Naive thymus-derived CD4-positive, alpha-beta T cell (primary cell): ENCODE data around the gene MKNK1. TPM values are rescaled to one million over a fixed set of nuclear protein-coding genes. Genes with fewer than 3 reads are reported as not detected.

Experiments used
- ATAC-seq: fragments of 150-1000 bp; cut with Tn5 transposase; 2 replicates; pipeline ENCODE4 v1.10.0; 2021; ENCODE audit warnings: mild to moderate bottlenecking, moderate library complexity
- CTCF ChIA-PET: fragments of 350-600 bp; sonication (Branson Sonifier 250); formaldehyde crosslinking; loops from one replicate; lab custom pipeline; 2021; ENCODE audit warnings: antibody characterized with exemption; lab: Charles Lee
- POLR2A ChIA-PET: fragments of 350-600 bp; sonication (Branson Sonifier 250); formaldehyde crosslinking; loops from one replicate; lab custom pipeline; 2021; ENCODE audit warnings: antibody characterized with exemption, inconsistent platforms; lab: Charles Lee
- DNase-seq, 9 donors: peaks; one replicate each; pipeline versions ENCODE4 v3.0.0 to v3.0.0-alpha.2; 2020 to 2022; ENCODE audit warnings: mixed read lengths in 1 of 9
- H3K27ac ChIP-seq: one replicate; pipeline ENCODE4 v1.7.0; 2013; ENCODE audit warnings: mild to moderate bottlenecking, low read depth, low read length, moderate library complexity
- H3K27me3 ChIP-seq, 2 donors: one replicate each; pipeline ENCODE4 v1.7.0; 2013; ENCODE audit warnings: low read length in 2 of 2, mild to moderate bottlenecking in 2 of 2, moderate library complexity in 2 of 2; ENCODE audit not compliant: control insufficient read depth in 2 of 2, insufficient read depth in 2 of 2
- H3K36me3 ChIP-seq, 3 experiments: 1 replicate in 2 of 3; 2 replicates in 1 of 3; pipeline ENCODE4 v1.7.0; 2013; ENCODE audit warnings: low read length in 3 of 3, mild to moderate bottlenecking in 3 of 3, moderate library complexity in 1 of 3; ENCODE audit not compliant: insufficient read depth in 3 of 3, control insufficient read depth in 2 of 3
- H3K4me1 ChIP-seq, 2 donors: one replicate each; pipeline ENCODE4 v1.7.0; 2013; ENCODE audit warnings: low read length in 2 of 2, mild to moderate bottlenecking in 2 of 2, moderate library complexity in 1 of 2; ENCODE audit not compliant: control insufficient read depth in 2 of 2, insufficient read depth in 2 of 2
- H3K4me3 ChIP-seq: 2 replicates; pipeline ENCODE4 v1.7.0; 2013; ENCODE audit warnings: mild to moderate bottlenecking, low read length
- H3K9me3 ChIP-seq, 3 experiments: 1 replicate in 2 of 3; 2 replicates in 1 of 3; pipeline ENCODE4 v1.7.0; 2013; ENCODE audit warnings: low read length in 3 of 3; ENCODE audit not compliant: control insufficient read depth in 2 of 3
- H3K27ac Mint-ChIP-seq, 9 donors: one replicate each; pipeline ENCODE4 v1.8.0; 2020 to 2022; ENCODE audit warnings: mixed read lengths in 9 of 9, mild to moderate bottlenecking in 8 of 9, moderate library complexity in 5 of 9, inconsistent platforms in 2 of 9
- H3K27me3 Mint-ChIP-seq, 5 donors: one replicate each; pipeline ENCODE4 v1.8.0; 2021 to 2022; ENCODE audit warnings: mixed read lengths in 5 of 5, mild to moderate bottlenecking in 1 of 5
- H3K36me3 Mint-ChIP-seq, 5 donors: one replicate each; pipeline ENCODE4 v1.8.0; 2020 to 2022; ENCODE audit warnings: mixed read lengths in 5 of 5, mild to moderate bottlenecking in 3 of 5, inconsistent platforms in 1 of 5
- H3K4me1 Mint-ChIP-seq, 7 donors: one replicate each; pipeline ENCODE4 v1.8.0; 2020 to 2022; ENCODE audit warnings: mixed read lengths in 7 of 7, mild to moderate bottlenecking in 3 of 7, inconsistent platforms in 1 of 7
- H3K4me3 Mint-ChIP-seq, 10 donors: one replicate each; pipeline ENCODE4 v1.8.0; 2020 to 2022; ENCODE audit warnings: mild to moderate bottlenecking in 10 of 10, mixed read lengths in 10 of 10, moderate library complexity in 6 of 10, inconsistent platforms in 2 of 10
- H3K9me3 Mint-ChIP-seq, 11 donors: one replicate each; pipeline ENCODE4 v1.8.0; 2020 to 2022; ENCODE audit warnings: mixed read lengths in 11 of 11, mild to moderate bottlenecking in 4 of 11, inconsistent platforms in 1 of 11, moderate library complexity in 1 of 11
- intact Hi-C, 2 donors: fragments of 100-400 bp; cut with micrococcal nuclease; formaldehyde crosslinking; loops; one replicate each; pipeline ENCODE4 v1.15.1; 2023
- polyA plus RNA-seq, 2 donors: library from polyadenylated mRNA; unstranded; fragments of 300-500 nt; fragmentation: Illumina TruSeq; gene quantifications; one replicate each; pipeline ENCODE4 v1.2.3, GENCODE V29; 2021
- total RNA-seq, 6 experiments: library from RNA in 5 of 6; stranded (reverse) in 5 of 6; gene quantifications; 1 replicate in 5 of 6; 2 replicates in 1 of 6; pipeline ENCODE4 v1.2.3 and lab custom pipeline; 2021 to 2026

MKNK1 gene
- total and polyA plus RNA-seq, 7 experiments from 2014 or later = 21.9 to 80.1 (median 53.3) TPM

DNA sequence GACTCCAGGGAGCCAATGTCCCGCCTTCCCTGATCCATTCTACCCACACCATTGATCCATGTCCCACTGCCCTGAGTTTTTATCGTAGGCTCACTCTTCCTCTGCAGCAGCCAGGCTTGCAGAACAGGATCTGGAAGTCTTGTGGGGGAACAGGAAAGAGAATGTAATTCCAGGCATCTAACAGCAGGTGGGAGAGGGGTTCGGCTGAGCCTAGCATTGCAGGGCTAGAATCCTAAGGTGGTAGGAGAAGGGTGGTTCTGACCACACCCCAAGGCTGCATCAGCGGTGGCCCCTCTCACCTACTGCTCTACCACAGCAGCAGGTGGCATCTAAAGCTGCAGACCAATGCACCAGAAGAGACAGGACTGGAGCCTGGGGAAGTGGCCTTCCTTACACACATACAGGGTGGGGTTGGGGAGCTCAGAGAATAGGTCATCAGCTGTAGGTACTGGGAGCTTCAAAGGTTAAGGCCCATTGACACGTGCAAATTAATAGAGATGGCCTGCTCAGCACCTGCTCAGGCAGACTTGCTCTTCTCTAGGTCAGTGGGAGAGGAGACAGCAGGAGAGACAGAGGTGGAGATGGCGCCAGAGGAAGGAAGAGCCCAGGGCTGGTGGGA lies 73.2 kb downstream of the MKNK1 start:
- no peaks in the 10 kb centered on the region for H3K27me3 ChIP-seq
- Mint-ChIP-seq H3K27me3 (peaks cover 22 to 35% (median 25%) of the 10 kb centered on the region in 5 donors), H3K4me3 (peak overlapping the region in 2 of 10 donors; percentile 36 to 52), H3K4me1 (peaks cover 4 to 23% (median 6%) of the 10 kb centered on the region in 7 donors), H3K36me3 (peaks cover 0 to 2% (median 0%) of the 10 kb centered on the region in 5 donors), H3K27ac (peak overlapping the region in 1 of 9 donors; percentile 79), H3K9me3 (peaks cover 0 to 1% (median 0%) of the 10 kb centered on the region in 11 donors)
- peaks cover 4 to 9% of the 10 kb centered on the region in 2 donors for H3K4me1 ChIP-seq
- ChIA-PET POLR2A (interaction anchor here (0.6 kb wide), 1 partner anchor 192 kb away, joined by 3 read pairs; no protein-coding TSS in a partner anchor), CTCF (interaction anchor here (1.8 kb wide), 1 partner anchor 194 kb away, joined by 5 read pairs; no protein-coding TSS in a partner anchor)
- ATAC-seq (no peak), DNase-seq (no peak)
- H3K4me3 ChIP-seq = no peak overlapping the region
- no peaks in the 10 kb centered on the region for H3K36me3 ChIP-seq
- H3K27ac ChIP-seq = no peak overlapping the region
- H3K9me3 ChIP-seq = no peaks in the 10 kb centered on the region
- intact Hi-C loops = loop anchor here (5.0 kb wide), 2 partner anchors 71 to 136 kb away; partner anchors contain the start of genes ATPAF1 (in 1 of the 2) and MKNK1 (in 1 of the 2)

DNA sequence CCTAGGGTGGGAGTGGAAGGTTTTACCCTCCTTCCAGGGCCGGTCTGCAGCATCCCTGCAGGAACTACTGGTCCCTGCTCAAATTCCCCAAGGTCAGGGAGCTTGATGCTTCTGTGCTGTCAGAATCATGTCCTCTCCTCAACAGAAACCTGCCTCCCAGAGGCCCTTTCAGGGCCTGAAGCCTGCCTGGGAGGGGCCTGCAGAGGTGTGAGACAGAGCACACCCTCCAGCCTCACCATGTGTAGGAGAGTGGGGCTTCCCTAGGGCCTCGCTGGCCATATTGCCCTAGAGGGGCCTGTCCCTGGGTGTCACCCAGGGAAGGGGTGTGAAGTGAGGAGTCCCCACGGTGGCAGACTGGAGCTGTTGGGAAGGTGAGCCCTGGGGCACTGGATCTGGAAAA lies 73.8 kb downstream of the MKNK1 start:
- no peak overlapping the region for H3K27ac ChIP-seq
- H3K4me3 ChIP-seq = no peak overlapping the region
- POLR2A ChIA-PET = no interaction called here
- DNase-seq (no peak), ATAC-seq (no peak)
- Mint-ChIP-seq H3K9me3 (peaks cover 0 to 1% (median 0%) of the 10 kb centered on the region in 11 donors), H3K27ac (no peak overlapping the region), H3K4me1 (peaks cover 4 to 23% (median 8%) of the 10 kb centered on the region in 7 donors), H3K4me3 (peak overlapping the region in 1 of 10 donors; percentile 23), H3K36me3 (peaks cover 0 to 2% (median 0%) of the 10 kb centered on the region in 5 donors), H3K27me3 (peaks cover 27 to 34% (median 28%) of the 10 kb centered on the region in 5 donors)
- intact Hi-C loops = loop anchor here (5.0 kb wide), 2 partner anchors 72 to 137 kb away; partner anchors contain the start of genes ATPAF1 (in 1 of the 2) and MKNK1 (in 1 of the 2)
- H3K9me3 ChIP-seq = no peaks in the 10 kb centered on the region
- H3K27me3 ChIP-seq = no peaks in the 10 kb centered on the region
- CTCF ChIA-PET = interaction anchor here (1.8 to 2.1 kb wide), 2 partner anchors 83 to 194 kb away, joined by 5 to 12 read pairs; no protein-coding TSS in a partner anchor
- peaks cover 4 to 9% of the 10 kb centered on the region in 2 donors for H3K4me1 ChIP-seq
- no peaks in the 10 kb centered on the region for H3K36me3 ChIP-seq

DNA sequence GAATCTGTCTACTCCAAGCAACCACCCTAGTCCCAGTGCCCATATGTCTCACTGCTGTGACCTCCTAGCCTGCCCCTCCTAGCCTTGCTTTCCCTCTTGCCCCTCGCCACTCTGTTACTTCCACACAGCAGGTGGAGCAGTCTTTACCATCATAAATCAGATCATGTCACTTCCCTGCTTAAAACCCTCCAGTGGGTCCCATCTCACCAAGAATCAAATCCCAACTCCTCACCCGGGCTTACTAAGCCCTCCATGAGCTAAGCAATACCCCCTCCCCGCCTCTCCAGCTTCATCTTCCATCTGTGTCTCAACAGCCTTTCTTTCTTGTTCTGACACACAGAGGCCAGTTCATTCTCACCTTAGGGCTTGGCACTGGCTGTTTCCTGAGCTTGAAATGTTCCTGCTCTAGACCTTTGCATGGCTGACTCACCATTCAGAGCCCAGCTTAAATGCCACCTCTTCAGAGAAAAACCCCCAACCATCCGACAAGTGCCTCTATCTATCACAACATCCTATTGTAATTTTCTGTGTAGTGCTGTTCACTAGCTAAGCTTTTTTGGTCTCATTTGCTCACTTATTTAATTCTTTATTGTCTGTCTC lies 74.9 kb downstream of the MKNK1 start:
- Histone ChIP-seq H3K4me3 (no peak overlapping the region), H3K4me1 (peaks cover 4 to 9% of the 10 kb centered on the region in 2 donors), H3K9me3 (no peaks in the 10 kb centered on the region), H3K27me3 (no peaks in the 10 kb centered on the region), H3K27ac (no peak overlapping the region), H3K36me3 (no peaks in the 10 kb centered on the region)
- no peak for ATAC-seq
- Mint-ChIP-seq H3K4me3 (peak overlapping the region in 1 of 10 donors; percentile 12), H3K36me3 (peaks cover 0 to 2% (median 0%) of the 10 kb centered on the region in 5 donors), H3K27ac (no peak overlapping the region), H3K9me3 (no peaks in the 10 kb centered on the region), H3K27me3 (peaks cover 23 to 35% (median 31%) of the 10 kb centered on the region in 5 donors), H3K4me1 (peaks cover 4 to 23% (median 6%) of the 10 kb centered on the region in 7 donors)
- ChIA-PET CTCF (interaction anchor here (0.6 to 2.1 kb wide), 5 partner anchors 12 to 199 kb away, joined by 3 to 12 read pairs (median 5); no protein-coding TSS in a partner anchor), POLR2A (no interaction called here)
- DNase-seq = no peak
- intact Hi-C loops = no loop called here

DNA sequence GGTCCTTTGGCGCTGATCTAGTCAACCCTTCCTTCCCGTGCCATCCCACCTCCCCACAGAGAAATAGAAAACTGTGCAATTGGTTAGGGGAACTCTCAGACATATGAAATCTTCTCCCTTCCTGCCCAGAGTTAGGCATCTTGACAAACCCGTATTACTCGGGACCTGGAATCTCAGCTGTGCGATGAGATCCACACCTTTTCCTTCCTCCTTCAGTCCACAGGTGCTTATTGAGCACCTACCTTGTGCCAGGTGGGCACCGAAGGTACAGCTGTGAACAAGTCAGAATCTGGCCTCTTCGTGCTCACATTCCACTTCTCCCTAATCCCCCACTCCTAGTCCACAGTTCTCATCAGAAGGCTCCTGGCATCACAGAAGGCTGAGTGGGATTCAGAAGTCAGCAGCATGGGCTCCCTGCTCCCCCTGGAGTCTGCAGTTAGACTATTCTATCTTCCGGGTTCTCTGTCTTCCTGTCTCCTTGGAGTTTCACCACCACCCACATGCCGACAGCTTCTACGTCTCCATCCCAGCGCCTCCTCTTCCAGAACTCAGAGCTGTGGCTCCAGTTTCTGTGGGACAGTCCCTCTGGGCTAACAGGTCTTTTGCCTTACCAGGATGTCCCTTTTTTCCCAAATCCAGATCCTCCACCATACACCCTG lies 75.6 kb downstream of the MKNK1 start:
- Mint-ChIP-seq H3K4me3 (peak overlapping the region in 2 of 10 donors; percentile 24 to 34), H3K9me3 (no peaks in the 10 kb centered on the region), H3K27ac (peak overlapping the region in 1 of 9 donors; percentile 34), H3K27me3 (peaks cover 16 to 35% (median 31%) of the 10 kb centered on the region in 5 donors), H3K4me1 (peaks cover 0 to 19% (median 6%) of the 10 kb centered on the region in 7 donors), H3K36me3 (no peaks in the 10 kb centered on the region)
- Histone ChIP-seq H3K4me3 (no peak overlapping the region), H3K27me3 (no peaks in the 10 kb centered on the region), H3K36me3 (no peaks in the 10 kb centered on the region), H3K27ac (no peak overlapping the region), H3K4me1 (peaks cover 4 to 5% of the 10 kb centered on the region in 2 donors), H3K9me3 (no peaks in the 10 kb centered on the region)
- intact Hi-C loops = loop anchor here (1.0 kb wide), 4 partner anchors 51 to 122 kb away; no protein-coding TSS in a partner anchor
- DNase-seq = no peak
- POLR2A ChIA-PET = no interaction called here
- CTCF ChIA-PET = interaction anchor here (0.9 to 2.1 kb wide), 5 partner anchors 14 to 199 kb away, joined by 3 to 12 read pairs (median 5); no protein-coding TSS in a partner anchor
- no peak for ATAC-seq

DNA sequence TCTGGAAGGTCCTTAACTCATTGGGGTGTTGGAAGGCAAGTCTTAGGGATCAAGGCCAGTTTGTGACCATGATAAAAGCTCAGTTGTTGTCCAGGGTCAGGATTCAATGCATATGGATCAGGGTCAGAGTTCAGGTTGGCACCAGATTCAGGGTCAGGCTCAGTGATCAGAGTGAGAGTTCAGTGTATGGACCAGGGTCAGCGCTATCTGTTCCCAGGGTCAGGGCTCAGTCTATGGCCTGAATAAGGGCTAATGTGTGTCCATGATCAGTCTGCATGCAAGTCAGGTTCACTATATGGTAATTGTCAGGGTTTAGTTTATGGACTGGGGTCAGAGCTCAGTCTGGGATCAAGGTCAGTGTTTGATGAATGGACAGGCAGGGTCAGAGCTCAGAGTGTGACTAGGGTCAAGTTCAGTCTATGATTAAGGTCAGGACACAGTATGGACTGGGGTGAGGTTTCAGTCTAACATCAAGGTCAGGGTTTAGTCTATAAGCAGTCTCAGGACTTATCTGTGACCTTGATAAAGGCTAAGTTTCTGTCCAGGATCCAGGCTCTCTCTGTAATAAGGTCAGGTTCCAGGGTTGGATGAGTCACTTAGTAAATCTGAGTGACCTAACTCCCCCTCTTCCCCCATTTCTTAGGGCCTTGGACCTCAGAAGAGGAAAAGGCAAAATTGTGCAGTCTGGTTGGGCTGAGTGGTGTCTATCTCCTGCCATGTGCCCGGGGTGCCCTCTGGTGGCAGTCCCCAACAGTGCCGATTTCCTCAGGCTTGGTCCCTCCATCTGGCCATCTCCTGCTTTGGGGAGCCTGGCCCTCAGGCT lies 76.4 kb downstream of the MKNK1 start:
- peak overlapping the region in 1 of 9 donors; percentile 34 for H3K27ac Mint-ChIP-seq
- CTCF ChIA-PET = interaction anchor here (0.6 to 1.8 kb wide), 7 partner anchors 10 to 94 kb away, joined by 3 to 9 read pairs (median 4); no protein-coding TSS in a partner anchor
- H3K27me3 Mint-ChIP-seq = peaks cover 16 to 35% (median 31%) of the 10 kb centered on the region in 5 donors
- no peaks in the 10 kb centered on the region for H3K36me3 Mint-ChIP-seq
- H3K27ac ChIP-seq = no peak overlapping the region
- H3K27me3 ChIP-seq = no peaks in the 10 kb centered on the region
- peaks cover 0 to 20% (median 6%) of the 10 kb centered on the region in 7 donors for H3K4me1 Mint-ChIP-seq
- DNase-seq = peak; percentile 34 to 81 (median 57)
- H3K36me3 ChIP-seq = no peaks in the 10 kb centered on the region
- POLR2A ChIA-PET = no interaction called here
- no peaks in the 10 kb centered on the region for H3K9me3 Mint-ChIP-seq
- intact Hi-C loops = loop anchor here (1.0 kb wide), 4 partner anchors 50 to 121 kb away; no protein-coding TSS in a partner anchor
- H3K9me3 ChIP-seq = no peaks in the 10 kb centered on the region
- no peak overlapping the region for H3K4me3 ChIP-seq
- peaks cover 3 to 5% of the 10 kb centered on the region in 2 donors for H3K4me1 ChIP-seq
- peak; percentile 79 for ATAC-seq
- peak overlapping the region in 1 of 10 donors; percentile 34 for H3K4me3 Mint-ChIP-seq
